OCI-LY7 (cell line): ENCODE results near the gene ATP5F1C. TPM values are rescaled to one million over a fixed set of nuclear protein-coding genes. Genes with fewer than 3 reads are reported as not detected.
"Not testable (repeated sequence)": the region's sequence is repeated elsewhere in the genome, so short reads cannot be mapped to it uniquely, and the experiment has no call there.

Experiments
- BruUV-seq: library from RNA; stranded (reverse); fragments of 400-500 nt; replicated peaks from 2 replicates; lab custom pipeline; 2021; lab: Mats Ljungman, UMichigan
- CTCF ChIA-PET: fragments of 300-600 bp; sonication (Branson Sonifier 250); formaldehyde crosslinking; loops from one replicate; lab custom pipeline; 2022; ENCODE audit warnings: antibody characterized with exemption; ENCODE audit not compliant: unreplicated experiment; lab: Charles Lee
- POLR2A ChIA-PET: fragments of 300-600 bp; sonication (Branson Sonifier 250); formaldehyde crosslinking; loops from one replicate; lab custom pipeline; 2022; ENCODE audit warnings: antibody characterized with exemption; lab: Charles Lee
- DNase-seq: peaks from one replicate; pipeline ENCODE4 v3.0.0-alpha.2; 2015; ENCODE audit warnings: low spot score
- H2AFZ ChIP-seq: fragments of 200-600 bp; sonication (generic), shearing (Covaris generic); 2 replicates; pipeline ENCODE4 v1.6.1; 2014; ENCODE audit warnings: mild to moderate bottlenecking, antibody characterized with exemption, low read length, moderate library complexity
- H3K27ac ChIP-seq: fragments of 200-600 bp; sonication (generic); 2 replicates; pipeline ENCODE4 v1.5.1; 2014; ENCODE audit warnings: mixed run types, low read depth, mild to moderate bottlenecking, moderate library complexity, low read length, inconsistent platforms; ENCODE audit not compliant: poor library complexity, severe bottlenecking
- H3K36me3 ChIP-seq: fragments of 200-600 bp; sonication (generic); 2 replicates; pipeline ENCODE4 v1.6.1; 2014; ENCODE audit warnings: mild to moderate bottlenecking, antibody characterized with exemption, low read length, moderate library complexity, mixed read lengths; ENCODE audit not compliant: insufficient read depth
- H3K4me1 ChIP-seq: fragments of 200-600 bp; sonication (generic); 2 replicates; pipeline ENCODE4 v1.5.1; 2014; ENCODE audit warnings: mild to moderate bottlenecking, low read length; ENCODE audit not compliant: insufficient read depth, poor library complexity, severe bottlenecking
- H3K4me2 ChIP-seq: fragments of 200-600 bp; sonication (generic); 2 replicates; pipeline ENCODE4 v1.6.1; 2014; ENCODE audit warnings: mild to moderate bottlenecking, low read length
- H3K4me3 ChIP-seq: fragments of 200-600 bp; sonication (generic); 2 replicates; pipeline ENCODE4 v1.5.1; 2014; ENCODE audit warnings: mild to moderate bottlenecking, low read depth, low read length; ENCODE audit not compliant: poor library complexity, severe bottlenecking
- H3K79me2 ChIP-seq: fragments of 200-600 bp; sonication (generic); 2 replicates; pipeline ENCODE4 v1.6.1; 2016; ENCODE audit warnings: low read depth, mild to moderate bottlenecking, low read length, moderate library complexity, mixed read lengths; ENCODE audit not compliant: insufficient read depth
- H3K9me2 ChIP-seq: fragments of 200-600 bp; sonication (generic); 2 replicates; pipeline ENCODE4 v1.6.1; 2016; ENCODE audit warnings: mild to moderate bottlenecking, low read length, mixed read lengths; ENCODE audit not compliant: insufficient read depth
- H3K9me3 ChIP-seq: fragments of 200-600 bp; sonication (generic); 2 replicates; pipeline ENCODE4 v1.6.1; 2014; ENCODE audit warnings: mild to moderate bottlenecking, mixed run types, low read length, mixed read lengths
- H4K20me1 ChIP-seq: fragments of 200-600 bp; sonication (generic); 2 replicates; pipeline ENCODE4 v1.6.1; 2014; ENCODE audit warnings: mild to moderate bottlenecking, antibody characterized with exemption, low read length, moderate library complexity, mixed read lengths; ENCODE audit not compliant: insufficient read depth
- EZH2phosphoT487 ChIP-seq: fragments of 200-600 bp; sonication (generic); IDR thresholded peaks from 2 replicates; pipeline ENCODE4 v1.6.1; 2018; ENCODE audit warnings: low read depth, borderline replicate concordance, mild to moderate bottlenecking, mixed run types, antibody characterized with exemption, low read length, moderate library complexity, mixed read lengths
- intact Hi-C: fragments of 100-400 bp; cut with micrococcal nuclease; formaldehyde crosslinking; loops from one replicate; pipeline ENCODE4 v1.10.0; 2022; ENCODE audit not compliant: unreplicated experiment
- total RNA-seq, 2 experiments: library from RNA; depleted of rRNA in 1 of 2; stranded (reverse); fragments of >200 nt in 1 of 2; shearing (Covaris generic) in 1 of 2; gene quantifications; 2 replicates each; pipeline ENCODE4 v1.2.3, GENCODE V29; 2014 to 2022
- TF ChIP-seq, protein P1 (sequence below): fragments of 200-600 bp; sonication (generic); conservative IDR thresholded peaks from 2 replicates; pipeline ENCODE4 v1.5.1; 2014; ENCODE audit warnings: mild to moderate bottlenecking, antibody characterized with exemption, low read length, moderate library complexity, mixed read lengths

ATP5F1C gene
- total RNA-seq, 2 experiments from 2014 or later = 242 to 283 TPM

DNA sequence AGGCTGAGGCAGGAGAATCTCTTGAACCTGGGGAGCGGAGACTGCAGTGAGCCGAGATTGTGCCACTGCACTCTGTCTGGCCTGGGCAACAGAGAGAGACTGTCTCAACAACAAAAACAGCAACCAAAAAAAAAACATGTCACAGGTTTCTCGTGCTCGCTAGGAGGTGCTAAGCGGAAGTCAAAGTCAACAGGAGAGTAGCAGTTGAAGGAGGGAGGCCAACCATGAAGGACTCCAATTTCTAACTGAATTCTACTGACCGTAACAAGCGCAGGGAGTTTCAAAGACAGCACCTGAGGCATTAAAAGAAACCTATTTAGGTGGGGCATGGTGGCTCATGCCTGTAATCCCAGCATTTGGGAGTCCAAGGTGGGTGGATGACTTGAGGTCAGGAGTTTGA, 19.6 kb upstream of the ATP5F1C start:
- no peaks in the 10 kb centered on the region for H3K9me3 ChIP-seq
- no peak for DNase-seq
- POLR2A ChIA-PET = no interaction called here
- intact Hi-C loops = no loop called here
- no peak overlapping the region for H3K4me2 ChIP-seq
- no peaks in the 10 kb centered on the region for H4K20me1 ChIP-seq
- CTCF ChIA-PET = no interaction called here
- no peaks in the 10 kb centered on the region for H3K9me2 ChIP-seq
- no peak overlapping the region for H3K27ac ChIP-seq
- H2AFZ ChIP-seq = no peak overlapping the region
- BruUV-seq = no TSS peak
- TF ChIP-seq, protein P1, sequence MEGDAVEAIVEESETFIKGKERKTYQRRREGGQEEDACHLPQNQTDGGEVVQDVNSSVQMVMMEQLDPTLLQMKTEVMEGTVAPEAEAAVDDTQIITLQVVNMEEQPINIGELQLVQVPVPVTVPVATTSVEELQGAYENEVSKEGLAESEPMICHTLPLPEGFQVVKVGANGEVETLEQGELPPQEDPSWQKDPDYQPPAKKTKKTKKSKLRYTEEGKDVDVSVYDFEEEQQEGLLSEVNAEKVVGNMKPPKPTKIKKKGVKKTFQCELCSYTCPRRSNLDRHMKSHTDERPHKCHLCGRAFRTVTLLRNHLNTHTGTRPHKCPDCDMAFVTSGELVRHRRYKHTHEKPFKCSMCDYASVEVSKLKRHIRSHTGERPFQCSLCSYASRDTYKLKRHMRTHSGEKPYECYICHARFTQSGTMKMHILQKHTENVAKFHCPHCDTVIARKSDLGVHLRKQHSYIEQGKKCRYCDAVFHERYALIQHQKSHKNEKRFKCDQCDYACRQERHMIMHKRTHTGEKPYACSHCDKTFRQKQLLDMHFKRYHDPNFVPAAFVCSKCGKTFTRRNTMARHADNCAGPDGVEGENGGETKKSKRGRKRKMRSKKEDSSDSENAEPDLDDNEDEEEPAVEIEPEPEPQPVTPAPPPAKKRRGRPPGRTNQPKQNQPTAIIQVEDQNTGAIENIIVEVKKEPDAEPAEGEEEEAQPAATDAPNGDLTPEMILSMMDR = no peak
- no peak for TF ChIP-seq EZH2phosphoT487
- H3K4me3 ChIP-seq = no peak overlapping the region
- H3K4me1 ChIP-seq = no peaks in the 10 kb centered on the region
- H3K36me3 ChIP-seq = peaks cover 87% of the 10 kb centered on the region
- H3K79me2 ChIP-seq = no peaks in the 10 kb centered on the region

DNA sequence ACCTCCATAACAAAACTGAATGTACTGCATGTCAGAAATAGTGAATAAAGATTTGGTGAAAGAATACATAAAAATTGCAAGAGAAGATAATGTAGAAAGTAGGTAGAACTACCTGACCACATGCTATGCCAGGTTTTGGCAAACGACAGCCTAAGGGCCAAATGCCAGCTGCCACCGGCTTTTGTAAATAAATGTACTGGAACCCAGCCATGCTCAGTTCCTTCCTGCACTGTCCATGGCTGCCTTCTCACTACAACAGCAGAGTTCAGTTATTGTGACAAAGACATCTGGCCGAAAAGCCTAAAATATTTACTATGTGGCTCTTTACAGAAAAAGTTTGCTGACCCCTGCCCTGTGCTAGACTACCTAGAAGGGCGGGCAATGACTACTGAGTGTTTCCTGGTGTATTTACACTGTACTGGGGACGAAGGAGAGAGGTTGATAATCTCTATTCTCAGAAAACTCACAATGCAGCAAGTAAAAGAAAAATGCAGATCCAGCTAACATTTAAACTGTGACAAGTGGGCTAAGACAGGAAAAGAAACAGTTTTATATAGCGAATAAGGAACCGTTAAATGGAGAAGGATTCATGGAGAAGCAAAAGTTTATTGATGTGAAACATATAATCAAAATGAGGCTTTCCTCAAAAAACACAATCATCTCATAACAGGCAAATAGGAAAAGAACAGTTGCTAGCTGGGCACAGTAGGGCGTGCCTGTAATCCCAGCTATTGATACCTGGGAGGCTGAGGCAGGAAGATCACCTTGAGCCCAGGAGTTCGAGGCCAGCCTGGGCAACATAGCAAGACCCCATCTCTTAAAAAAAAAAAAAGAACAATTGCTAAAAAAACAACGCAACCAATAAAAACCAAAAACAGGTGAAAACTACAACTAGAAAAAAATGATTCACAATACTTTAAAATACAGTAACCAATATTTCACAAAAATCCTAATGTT, 13.9 kb upstream of the ATP5F1C start:
- no peak overlapping the region for H3K4me3 ChIP-seq
- DNase-seq = peak; percentile 21
- H3K4me2 ChIP-seq = no peak overlapping the region
- no peak overlapping the region for H2AFZ ChIP-seq
- H3K79me2 ChIP-seq = no peaks in the 10 kb centered on the region
- H3K36me3 ChIP-seq = peaks cover 88% of the 10 kb centered on the region
- ChIA-PET POLR2A (interaction anchor here (1.1 kb wide), 1 partner anchor 10 kb away, joined by 5 read pairs; no protein-coding TSS in a partner anchor), CTCF (no interaction called here)
- intact Hi-C loops = no loop called here
- no peaks in the 10 kb centered on the region for H4K20me1 ChIP-seq
- no peaks in the 10 kb centered on the region for H3K9me3 ChIP-seq
- no peak for TF ChIP-seq EZH2phosphoT487
- TF ChIP-seq, protein P1 = no peak
- H3K4me1 ChIP-seq = peaks cover 4% of the 10 kb centered on the region
- no peaks in the 10 kb centered on the region for H3K9me2 ChIP-seq
- H3K27ac ChIP-seq = no peak overlapping the region
- no TSS peak for BruUV-seq

DNA sequence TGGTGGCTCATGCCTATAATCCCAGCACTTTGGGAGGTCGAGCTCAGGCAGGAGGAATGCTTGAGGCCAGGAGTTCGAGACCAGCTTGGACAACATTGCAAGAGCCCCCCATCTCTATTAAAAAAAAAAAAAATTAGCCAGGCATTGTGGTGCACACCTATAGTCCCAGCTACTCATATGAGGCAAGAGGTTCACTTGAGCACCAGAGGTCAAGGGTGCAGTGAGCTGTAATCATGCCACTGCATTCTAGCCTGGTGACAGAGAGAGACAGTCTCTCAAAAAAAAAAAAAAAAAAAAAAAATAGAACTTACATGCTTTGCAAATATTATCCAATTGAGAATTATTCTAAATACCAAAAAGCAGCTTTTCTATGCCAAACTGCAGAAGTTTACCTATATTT, 11.2 kb upstream of the ATP5F1C start:
- intact Hi-C loops = no loop called here
- H3K4me3 ChIP-seq = no peak overlapping the region
- CTCF ChIA-PET = no interaction called here
- peaks cover 4% of the 10 kb centered on the region for H3K4me1 ChIP-seq
- H4K20me1 ChIP-seq = no peaks in the 10 kb centered on the region
- peaks cover 88% of the 10 kb centered on the region for H3K36me3 ChIP-seq
- H3K9me3 ChIP-seq = no peaks in the 10 kb centered on the region
- POLR2A ChIA-PET = interaction anchor here (0.5 to 1.0 kb wide), 5 partner anchors 19 to 898 kb away, joined by 3 read pairs; no protein-coding TSS in a partner anchor
- no peak overlapping the region for H3K27ac ChIP-seq
- no peaks in the 10 kb centered on the region for H3K79me2 ChIP-seq
- no peaks in the 10 kb centered on the region for H3K9me2 ChIP-seq
- no peak overlapping the region for H2AFZ ChIP-seq
- BruUV-seq = no TSS peak
- no peak for TF ChIP-seq EZH2phosphoT487
- TF ChIP-seq, protein P1 = no peak
- H3K4me2 ChIP-seq = no peak overlapping the region
- DNase-seq = no peak

DNA sequence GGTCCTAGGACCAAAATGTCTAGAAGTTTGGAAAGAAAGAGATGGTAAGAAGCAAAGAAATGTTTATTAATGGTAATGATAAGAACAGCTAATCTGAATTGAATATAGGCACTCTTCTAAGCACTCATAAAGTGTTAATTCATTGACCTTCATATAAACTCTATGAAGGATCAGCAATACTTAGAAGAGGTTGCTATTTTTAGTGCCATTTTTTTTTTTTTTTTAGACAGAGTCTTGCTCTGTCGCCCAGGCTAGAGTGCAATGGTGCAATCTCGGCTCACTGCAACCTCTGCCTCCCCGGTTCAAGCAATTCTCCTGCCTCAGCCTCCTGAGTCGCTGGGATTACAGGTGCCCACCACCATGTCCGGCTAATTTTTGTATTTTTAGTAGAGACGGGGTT, 5.8 kb upstream of the ATP5F1C start:
- H4K20me1 ChIP-seq, H3K4me1 ChIP-seq, H3K4me2 ChIP-seq, H3K9me3 ChIP-seq, CTCF ChIA-PET, DNase-seq, H2AFZ ChIP-seq, H3K4me3 ChIP-seq, intact Hi-C loops, POLR2A ChIA-PET, H3K27ac ChIP-seq, H3K9me2 ChIP-seq, BruUV-seq: not testable (repeated sequence)
- peaks cover 68% of the 10 kb centered on the region for H3K36me3 ChIP-seq
- H3K79me2 ChIP-seq = peaks cover 51% of the 10 kb centered on the region
